Activated T-cell treated with anti-CD3 and anti-CD28 coated beads, Interleukin-2, amount 50 U/mL, for 72 hours (primary cell): Measurements from ENCODE around the gene ADAMTSL5. TPM values are rescaled to one million over a fixed set of nuclear protein-coding genes. Genes with fewer than 3 reads are reported as not detected.
"Not testable (repeated sequence)": the region's sequence is repeated elsewhere in the genome, so short reads cannot be mapped to it uniquely, and the experiment has no call there.

Experiments
- ATAC-seq, 2 donors: fragments of 150-1000 bp; cut with Tn5 transposase; replicated peaks in 1 of 2; 2 replicates each; pipeline ENCODE4 v1.10.0; 2021; ENCODE audit warnings: moderate library complexity in 2 of 2, mild to moderate bottlenecking in 1 of 2
- DNase-seq, 2 donors: peaks; one replicate each; pipeline ENCODE4 v3.0.0; 2021 to 2022; ENCODE audit warnings: mixed read lengths in 1 of 2
- H3K27ac Mint-ChIP-seq: one replicate; pipeline ENCODE4 v1.8.0; 2022; ENCODE audit warnings: mild to moderate bottlenecking, moderate library complexity, mixed read lengths
- H3K27me3 Mint-ChIP-seq: one replicate; pipeline ENCODE4 v1.8.0; 2022; ENCODE audit warnings: low read depth, mixed read lengths
- H3K36me3 Mint-ChIP-seq, 2 donors: one replicate each; pipeline ENCODE4 v1.8.0; 2022; ENCODE audit warnings: mixed read lengths in 2 of 2, mild to moderate bottlenecking in 1 of 2; ENCODE audit not compliant: insufficient read depth in 2 of 2
- H3K4me1 Mint-ChIP-seq: one replicate; pipeline ENCODE4 v1.8.0; 2022; ENCODE audit warnings: low read depth, mixed read lengths
- H3K4me3 Mint-ChIP-seq, 2 donors: one replicate each; pipeline ENCODE4 v1.8.0; 2022; ENCODE audit warnings: mild to moderate bottlenecking in 2 of 2, mixed read lengths in 2 of 2, moderate library complexity in 2 of 2
- H3K9me3 Mint-ChIP-seq, 2 donors: one replicate each; pipeline ENCODE4 v1.8.0; 2022; ENCODE audit warnings: mixed read lengths in 2 of 2
- total RNA-seq, 2 donors: library from RNA; stranded (reverse); gene quantifications; one replicate each; pipeline ENCODE4 v1.2.3, GENCODE V29; 2022

The ADAMTSL5 gene
- total RNA-seq, 2 donors from 2014 or later: 4.3 to 5.5 TPM

- peaks cover 2 to 4% of the 10 kb centered on the region in 2 donors for H3K36me3 Mint-ChIP-seq
- ATAC-seq (no peak), DNase-seq (no peak)
- H3K27me3 Mint-ChIP-seq: no peaks in the 10 kb centered on the region
- H3K9me3 Mint-ChIP-seq: no peaks in the 10 kb centered on the region
- no peak overlapping the region for H3K27ac Mint-ChIP-seq
- H3K4me1 Mint-ChIP-seq: peaks cover 12% of the 10 kb centered on the region
- H3K4me3 Mint-ChIP-seq: no peak overlapping the region
These were observed 29.5 kb downstream of the ADAMTSL5 start for GRCh38 chr19:1483131-1483978.

DNA sequence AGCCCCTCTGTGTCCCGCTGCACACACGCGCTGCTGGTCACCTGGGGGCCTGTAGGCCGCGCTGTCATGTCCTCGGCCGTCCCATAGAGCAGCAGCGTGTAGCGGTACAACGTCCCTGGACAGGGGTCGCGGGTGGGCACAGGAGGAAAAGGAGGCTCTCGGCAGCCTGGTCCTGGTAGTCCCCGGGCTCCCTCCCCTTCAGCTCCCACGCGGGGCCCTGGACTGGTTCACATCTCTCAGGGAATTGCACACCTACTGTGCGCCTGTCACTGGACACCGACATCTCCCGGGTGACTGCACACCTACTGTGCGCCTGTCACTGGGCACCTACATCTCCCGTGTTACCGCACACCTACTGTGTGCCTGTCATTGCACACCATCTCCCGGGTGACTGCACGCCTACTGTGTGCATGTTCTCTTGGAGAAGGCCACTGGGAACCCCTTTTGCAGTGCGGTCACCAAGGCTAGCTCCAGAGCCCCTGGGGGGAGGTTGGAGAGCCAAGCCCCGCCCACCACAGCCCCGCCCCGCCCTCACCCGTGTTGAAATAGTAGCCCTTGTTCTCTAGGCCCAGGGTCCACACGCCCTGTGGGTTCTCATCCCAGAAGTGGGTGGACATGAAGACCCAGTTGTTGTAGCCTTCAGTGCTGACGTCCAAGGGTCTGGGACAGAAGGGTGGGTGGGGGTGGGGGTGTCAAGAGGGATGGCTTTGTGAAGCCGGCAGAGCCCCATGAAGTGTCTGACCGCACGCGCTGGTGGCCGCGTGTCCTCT is 30.3 kb downstream of the ADAMTSL5 start:
- Mint-ChIP-seq H3K27me3 (no peaks in the 10 kb centered on the region), H3K27ac (no peak overlapping the region), H3K4me3 (no peak overlapping the region), H3K36me3 (peaks cover 2 to 6% of the 10 kb centered on the region in 2 donors), H3K4me1 (peaks cover 20% of the 10 kb centered on the region), H3K9me3 (no peaks in the 10 kb centered on the region)
- DNase-seq: no peak
- no peak for ATAC-seq

- ATAC-seq (no peak), DNase-seq (no peak)
- Mint-ChIP-seq H3K27ac (no peak overlapping the region), H3K9me3 (no peaks in the 10 kb centered on the region), H3K4me1 (peaks cover 26% of the 10 kb centered on the region), H3K4me3 (no peak overlapping the region), H3K27me3 (no peaks in the 10 kb centered on the region), H3K36me3 (peaks cover 2 to 6% of the 10 kb centered on the region in 2 donors)
These were observed 30.9 kb downstream of the ADAMTSL5 start for GRCh38 chr19:1481893-1482360.

- H3K4me1 Mint-ChIP-seq: peaks cover 31% of the 10 kb centered on the region
- H3K9me3 Mint-ChIP-seq: no peaks in the 10 kb centered on the region
These were observed 31.5 kb downstream of the ADAMTSL5 start for GRCh38 chr19:1481224-1481892.

GRCh38 chr19:1478934-1479707 is 33.7 kb downstream of the ADAMTSL5 start, which contains the start of gene C19orf25:
Gene C19orf25 (minus strand): TSS chr19:1479215. CDS start chr19:1478903, 312 bp downstream.
- DNase-seq: peak; percentile 96 to 97
- H3K36me3 Mint-ChIP-seq: peaks cover 2 to 6% of the 10 kb centered on the region in 2 donors
- peak within 1 kb of the TSS; percentile 77 for H3K27ac Mint-ChIP-seq
- H3K4me3 Mint-ChIP-seq: peak within 1 kb of the TSS; percentile 90 to 99
- H3K9me3 Mint-ChIP-seq: no peaks in the 10 kb centered on the region
- peak; percentile 98 to 99 for ATAC-seq
- no peaks in the 10 kb centered on the region for H3K27me3 Mint-ChIP-seq
- H3K4me1 Mint-ChIP-seq: peaks cover 31% of the 10 kb centered on the region

More at GRCh38 chr19:1481224-1481892, 31.5 kb downstream of the ADAMTSL5 start:
- peaks cover 2 to 6% of the 10 kb centered on the region in 2 donors for H3K36me3 Mint-ChIP-seq
- H3K4me3 Mint-ChIP-seq: no peak overlapping the region
- ATAC-seq (no peak), DNase-seq (no peak)
- no peak overlapping the region for H3K27ac Mint-ChIP-seq
- H3K27me3 Mint-ChIP-seq: no peaks in the 10 kb centered on the region

DNA sequence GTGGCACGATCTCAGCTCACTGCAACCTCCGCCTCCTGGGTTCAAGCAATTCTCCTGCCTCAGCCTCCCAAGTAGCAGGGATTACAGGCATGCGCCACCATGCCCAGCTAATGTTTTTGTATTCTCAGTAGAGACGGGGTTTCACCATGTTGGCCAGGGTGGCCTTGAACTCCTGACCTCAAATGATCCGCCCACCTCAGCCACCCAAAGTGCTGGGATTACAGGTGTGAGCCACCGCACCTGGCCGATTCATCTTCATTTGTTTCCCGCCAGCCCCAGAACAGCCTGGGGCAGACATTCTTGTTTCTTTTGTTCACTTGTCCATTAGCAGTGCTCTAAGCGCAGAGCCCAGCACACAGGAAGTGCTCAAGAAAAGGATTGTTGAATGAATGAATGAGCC is 35.8 kb downstream of the ADAMTSL5 start:
- H3K36me3 Mint-ChIP-seq, ATAC-seq, H3K27ac Mint-ChIP-seq, H3K27me3 Mint-ChIP-seq, DNase-seq, H3K9me3 Mint-ChIP-seq: not testable (repeated sequence)
- peaks cover 31% of the 10 kb centered on the region for H3K4me1 Mint-ChIP-seq
- peak overlapping the region in 1 of 2 donors; percentile 8 for H3K4me3 Mint-ChIP-seq

- Mint-ChIP-seq H3K9me3 (no peaks in the 10 kb centered on the region), H3K4me3 (no peak overlapping the region), H3K4me1 (peaks cover 31% of the 10 kb centered on the region), H3K27ac (no peak overlapping the region), H3K36me3 (peaks cover 2 to 6% of the 10 kb centered on the region in 2 donors), H3K27me3 (peaks cover 6% of the 10 kb centered on the region)
- DNase-seq: no peak
- no peak for ATAC-seq
These were observed 36.9 kb downstream of the ADAMTSL5 start for GRCh38 chr19:1475751-1476437.

DNA sequence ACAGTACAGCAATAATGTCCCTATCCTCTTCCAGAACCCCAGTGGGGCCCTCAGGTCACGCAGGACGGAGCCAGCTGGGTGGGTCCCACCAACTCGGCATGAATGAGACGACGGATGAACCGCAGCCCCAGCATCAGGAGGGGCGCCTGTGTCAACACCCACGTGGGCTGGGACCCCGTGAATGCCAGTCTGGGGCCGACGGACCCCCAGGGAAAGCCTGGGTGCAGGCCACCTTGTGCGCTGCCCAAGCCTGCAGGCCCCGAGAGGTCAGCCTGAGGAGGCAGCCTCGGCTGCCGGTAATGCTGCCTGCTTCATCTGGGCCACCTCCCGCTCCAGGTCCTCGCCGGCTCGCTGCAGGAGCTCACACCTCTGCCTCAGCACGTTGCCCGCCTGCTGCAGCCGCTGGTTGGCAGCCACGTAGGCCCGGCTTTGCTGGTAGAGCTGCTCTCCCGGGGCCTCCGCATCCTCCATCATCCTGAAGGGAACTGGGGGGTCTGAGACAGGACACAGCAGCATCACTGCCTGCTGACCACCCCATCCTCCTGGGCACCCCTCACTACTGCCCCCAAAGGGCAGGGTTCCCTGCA is 38.0 kb downstream of the ADAMTSL5 start:
- Mint-ChIP-seq H3K4me3 (no peak overlapping the region), H3K9me3 (no peaks in the 10 kb centered on the region), H3K27me3 (peaks cover 6% of the 10 kb centered on the region), H3K4me1 (peaks cover 35% of the 10 kb centered on the region), H3K27ac (no peak overlapping the region), H3K36me3 (peaks cover 2 to 6% of the 10 kb centered on the region in 2 donors)
- DNase-seq (no peak), ATAC-seq (no peak)

- ATAC-seq: no peak
These were observed 38.6 kb downstream of the ADAMTSL5 start for GRCh38 chr19:1474011-1474764.

GRCh38 chr19:1473085-1473851 is 39.6 kb downstream of the ADAMTSL5 start:
- H3K27me3 Mint-ChIP-seq: peaks cover 6% of the 10 kb centered on the region
- H3K36me3 Mint-ChIP-seq: peaks cover 0 to 1% of the 10 kb centered on the region in 2 donors
- DNase-seq: no peak
- no peak overlapping the region for H3K4me3 Mint-ChIP-seq
- H3K27ac Mint-ChIP-seq: no peak overlapping the region
- peaks cover 22% of the 10 kb centered on the region for H3K4me1 Mint-ChIP-seq
- H3K9me3 Mint-ChIP-seq: no peaks in the 10 kb centered on the region
- ATAC-seq: no peak

More at GRCh38 chr19:1474011-1474764, 38.6 kb downstream of the ADAMTSL5 start:
- no peak for DNase-seq
- H3K9me3 Mint-ChIP-seq: no peaks in the 10 kb centered on the region
- peaks cover 6% of the 10 kb centered on the region for H3K27me3 Mint-ChIP-seq
- H3K27ac Mint-ChIP-seq: no peak overlapping the region
- no peak overlapping the region for H3K4me3 Mint-ChIP-seq
- peaks cover 2 to 5% of the 10 kb centered on the region in 2 donors for H3K36me3 Mint-ChIP-seq
- peaks cover 28% of the 10 kb centered on the region for H3K4me1 Mint-ChIP-seq
